Hepatocyte (in vitro differentiated cells): ENCODE data around the gene MAGOH.

Experiments
- EZH2 ChIP-seq: fragments of 200-600 bp; sonication (generic); IDR thresholded peaks from 2 replicates; pipeline ENCODE4 v1.6.1; 2016; ENCODE audit warnings: antibody characterized with exemption, mild to moderate bottlenecking, borderline replicate concordance
- EZH2phosphoT487 ChIP-seq: fragments of 200-600 bp; sonication (generic); IDR thresholded peaks from one replicate; pipeline ENCODE4 v1.6.1; 2018; ENCODE audit warnings: antibody characterized with exemption, mild to moderate bottlenecking, low read depth, moderate library complexity; ENCODE audit not compliant: unreplicated experiment, severe bottlenecking
- TF ChIP-seq, protein P1 (sequence below): fragments of 200-600 bp; sonication (generic); IDR thresholded peaks from 2 replicates; pipeline ENCODE4 v1.5.1; 2016; ENCODE audit warnings: antibody characterized with exemption, mild to moderate bottlenecking; ENCODE audit not compliant: poor library complexity

DNA sequence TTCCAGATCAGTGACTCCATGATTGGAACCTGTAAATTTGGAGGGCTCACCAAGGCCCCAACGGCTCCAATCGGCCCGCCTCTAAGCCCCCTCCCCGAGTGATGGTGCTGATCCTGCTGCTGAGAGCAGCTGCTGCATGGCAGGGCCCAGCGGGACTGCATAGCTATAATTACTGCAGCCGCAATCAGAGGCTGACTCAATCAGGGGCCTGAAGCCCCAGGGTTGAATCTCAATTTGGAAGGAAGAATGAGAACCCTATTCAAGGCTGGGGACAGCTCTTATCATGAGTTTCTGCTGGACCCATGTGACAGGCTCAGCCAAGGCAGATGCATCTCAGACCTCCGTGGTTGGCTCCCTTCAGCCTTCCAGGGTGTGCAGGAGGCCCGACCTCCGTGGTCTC is 42.8 kb upstream of the MAGOH start:
- TF ChIP-seq, protein P1, sequence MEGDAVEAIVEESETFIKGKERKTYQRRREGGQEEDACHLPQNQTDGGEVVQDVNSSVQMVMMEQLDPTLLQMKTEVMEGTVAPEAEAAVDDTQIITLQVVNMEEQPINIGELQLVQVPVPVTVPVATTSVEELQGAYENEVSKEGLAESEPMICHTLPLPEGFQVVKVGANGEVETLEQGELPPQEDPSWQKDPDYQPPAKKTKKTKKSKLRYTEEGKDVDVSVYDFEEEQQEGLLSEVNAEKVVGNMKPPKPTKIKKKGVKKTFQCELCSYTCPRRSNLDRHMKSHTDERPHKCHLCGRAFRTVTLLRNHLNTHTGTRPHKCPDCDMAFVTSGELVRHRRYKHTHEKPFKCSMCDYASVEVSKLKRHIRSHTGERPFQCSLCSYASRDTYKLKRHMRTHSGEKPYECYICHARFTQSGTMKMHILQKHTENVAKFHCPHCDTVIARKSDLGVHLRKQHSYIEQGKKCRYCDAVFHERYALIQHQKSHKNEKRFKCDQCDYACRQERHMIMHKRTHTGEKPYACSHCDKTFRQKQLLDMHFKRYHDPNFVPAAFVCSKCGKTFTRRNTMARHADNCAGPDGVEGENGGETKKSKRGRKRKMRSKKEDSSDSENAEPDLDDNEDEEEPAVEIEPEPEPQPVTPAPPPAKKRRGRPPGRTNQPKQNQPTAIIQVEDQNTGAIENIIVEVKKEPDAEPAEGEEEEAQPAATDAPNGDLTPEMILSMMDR, result no peak
- TF ChIP-seq EZH2 (no peak), EZH2phosphoT487 (no peak)
